CD4-positive, alpha-beta T cell treated with Interferon gamma for 1 hour (primary cell): ENCODE measurements around the gene PLEKHG7.

ENCODE experiments used
- DNase-seq: peaks from one replicate; pipeline ENCODE4 v3.0.0-alpha.2; 2020

Gene PLEKHG7

DNA sequence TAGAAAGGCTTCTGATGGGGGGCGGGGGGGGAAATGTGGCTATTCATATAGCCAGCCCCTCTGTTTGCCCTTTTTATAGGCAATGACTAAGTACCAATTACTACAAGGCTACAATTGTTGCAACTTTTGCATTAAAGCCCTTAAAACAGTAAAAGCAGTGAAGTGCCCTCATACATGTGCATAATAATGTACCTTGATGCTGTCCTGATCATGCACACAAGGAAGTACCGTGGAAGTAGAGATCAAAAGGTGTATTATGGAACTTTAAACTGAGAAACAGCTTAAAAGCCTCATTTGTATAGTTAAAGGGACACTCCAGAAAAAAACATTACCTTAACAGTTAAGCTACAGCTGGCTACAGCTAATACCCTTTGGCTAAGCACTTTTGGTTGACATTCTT is 111.8 kb downstream of the PLEKHG7 start:
- DNase-seq: no peak

DNA sequence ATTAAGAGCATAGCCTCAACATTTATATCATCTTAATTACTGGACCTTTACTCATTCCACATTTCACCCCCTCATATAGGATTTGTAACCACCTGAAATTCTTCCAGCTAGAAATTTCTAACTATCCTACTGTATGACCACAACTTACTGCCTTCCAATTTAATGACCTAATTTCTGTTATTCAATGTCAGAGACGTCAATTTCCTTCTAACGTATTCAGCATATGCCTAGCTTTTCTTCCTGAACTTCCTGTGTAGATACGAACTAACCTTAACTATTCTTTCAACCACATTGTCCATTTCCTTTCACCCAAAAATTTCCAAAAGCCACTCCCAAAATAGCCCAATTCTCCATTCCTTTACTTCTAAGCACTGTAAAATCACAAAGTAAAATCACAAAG is 118.4 kb downstream of the PLEKHG7 start:
- no peak for DNase-seq
